PC-3 (cell line): ENCODE data around the gene USP53.
"Not testable (repeated sequence)": the region's sequence is repeated elsewhere in the genome, so short reads cannot be mapped to it uniquely, and the experiment has no call there.

Experiments
- CTCF ChIP-seq: fragments of 300-600 bp; sonication (generic); conservative IDR thresholded peaks from 2 replicates; pipeline ENCODE4 v1.5.1; 2017; ENCODE audit warnings: antibody characterized with exemption, low read depth, mild to moderate bottlenecking, low read length
- EZH2phosphoT487 ChIP-seq: fragments of 300-600 bp; sonication (generic); IDR thresholded peaks from 2 replicates; pipeline ENCODE4 v1.6.1; 2018; ENCODE audit warnings: mild to moderate bottlenecking, antibody characterized with exemption, low read length, borderline replicate concordance

GRCh38 chr4:119336332-119336979, 123.9 kb downstream of the USP53 start:
- TF ChIP-seq CTCF, EZH2phosphoT487: not testable (repeated sequence)
